GM18520 (cell line): ENCODE data around the gene TLK1.
"Not testable (repeated sequence)": the region's sequence is repeated elsewhere in the genome, so short reads cannot be mapped to it uniquely, and the experiment has no call there.

Experiments used
- ATAC-seq: cut with Tn5 transposase; IDR thresholded peaks from one replicate; pipeline ENCODE4 v1.9.1; 2021; ENCODE audit not compliant: unreplicated experiment

The TLK1 gene

GRCh38 chr2:171086352-171087290 is 74.1 kb downstream of the TLK1 start:
- no peak for ATAC-seq

- no peak for ATAC-seq
Observed at GRCh38 chr2:171084128-171084527, 76.6 kb downstream of the TLK1 start.

GRCh38 chr2:171083451-171083850 is 77.2 kb downstream of the TLK1 start:
- no peak for ATAC-seq

DNA sequence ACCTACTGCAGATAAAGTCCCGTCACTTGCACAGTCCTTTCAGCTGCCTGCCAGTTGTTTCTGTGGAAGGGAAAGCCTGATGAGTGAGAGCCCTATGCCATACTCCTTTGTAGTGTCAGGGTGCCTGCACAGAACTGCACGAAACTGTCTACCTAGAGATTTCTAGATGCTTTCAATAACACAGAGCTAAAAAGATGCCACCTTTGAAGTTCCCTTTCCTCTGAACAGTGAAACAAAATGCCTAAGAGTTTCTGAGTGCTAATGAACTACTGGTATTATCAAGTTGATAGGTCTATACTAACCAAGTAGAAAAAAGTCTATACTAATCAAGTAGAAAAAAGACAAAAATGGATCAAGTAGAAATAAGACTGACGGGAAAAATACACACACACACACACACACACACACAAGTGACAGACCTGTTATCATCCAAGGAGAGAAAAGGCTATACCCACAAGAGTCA is 79.0 kb downstream of the TLK1 start:
- ATAC-seq, result no peak

DNA sequence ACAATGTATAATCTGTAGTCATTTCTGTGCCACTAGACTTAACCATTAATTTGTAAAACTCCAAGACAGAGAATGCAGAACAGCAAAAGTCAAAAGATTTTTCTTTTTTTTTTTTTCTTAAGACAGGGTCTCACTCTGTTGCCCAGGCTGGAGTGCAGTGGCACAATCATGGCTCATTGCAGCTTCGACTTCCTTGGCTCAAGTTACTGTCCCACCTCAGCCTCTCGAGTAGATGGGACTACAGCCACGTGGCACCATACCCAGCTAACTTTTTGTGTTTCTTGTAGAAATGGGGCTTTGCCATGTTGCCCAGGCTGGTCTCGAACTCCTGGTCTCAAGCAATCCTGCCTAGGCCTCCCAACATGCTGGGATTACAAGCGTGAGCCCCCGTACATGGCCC is 80.1 kb downstream of the TLK1 start:
- no peak for ATAC-seq

GRCh38 chr2:171076422-171076821 is 84.3 kb downstream of the TLK1 start:
- not testable (repeated sequence) for ATAC-seq

DNA sequence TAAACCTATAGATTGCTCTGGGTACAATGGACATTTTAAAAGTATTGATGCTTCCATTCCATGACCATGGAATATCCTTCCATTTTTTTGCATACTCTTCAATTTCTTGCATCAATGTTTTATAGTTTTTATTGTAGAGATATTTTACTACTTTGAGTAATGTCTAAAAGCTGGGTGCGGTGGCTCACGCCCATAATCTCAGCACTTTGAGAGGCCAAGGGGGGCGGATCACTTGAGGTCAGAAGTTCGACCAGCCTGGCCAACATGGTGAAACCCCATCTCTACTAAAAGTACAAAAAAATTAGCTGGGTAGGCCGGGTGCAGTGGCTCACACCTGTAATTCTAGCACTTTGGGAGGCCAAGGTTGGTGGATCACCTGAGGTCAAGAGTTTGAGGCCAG is 88.5 kb downstream of the TLK1 start:
- ATAC-seq, result no peak

GRCh38 chr2:171069286-171069956 is 91.3 kb downstream of the TLK1 start:
- ATAC-seq, result no peak

DNA sequence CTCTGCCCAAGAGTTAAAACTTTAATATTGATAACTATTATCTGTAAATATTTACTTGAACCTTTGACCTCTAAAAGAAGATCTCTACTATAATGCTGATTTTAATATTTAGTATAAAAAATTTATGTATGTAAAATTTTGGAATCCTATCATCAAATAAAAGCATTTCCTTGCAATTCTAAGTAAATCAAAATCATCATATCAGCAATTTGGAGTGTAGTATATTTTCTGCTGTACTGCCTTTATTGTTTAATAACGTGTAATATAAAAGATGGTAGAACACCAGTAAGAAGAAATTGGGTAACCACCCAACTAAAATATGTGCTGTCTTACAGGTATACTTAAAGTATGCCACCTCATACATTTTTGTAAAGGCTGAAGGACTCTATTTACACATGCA is 94.6 kb downstream of the TLK1 start:
- ATAC-seq, result no peak

GRCh38 chr2:171057575-171057974 is 103.1 kb downstream of the TLK1 start:
- no peak for ATAC-seq

- no peak for ATAC-seq
Observed at GRCh38 chr2:171056307-171056706, 104.4 kb downstream of the TLK1 start.

- no peak for ATAC-seq
Observed at GRCh38 chr2:171049691-171050090, 111.0 kb downstream of the TLK1 start.

GRCh38 chr2:171046048-171046560 is 114.6 kb downstream of the TLK1 start:
- no peak for ATAC-seq

DNA sequence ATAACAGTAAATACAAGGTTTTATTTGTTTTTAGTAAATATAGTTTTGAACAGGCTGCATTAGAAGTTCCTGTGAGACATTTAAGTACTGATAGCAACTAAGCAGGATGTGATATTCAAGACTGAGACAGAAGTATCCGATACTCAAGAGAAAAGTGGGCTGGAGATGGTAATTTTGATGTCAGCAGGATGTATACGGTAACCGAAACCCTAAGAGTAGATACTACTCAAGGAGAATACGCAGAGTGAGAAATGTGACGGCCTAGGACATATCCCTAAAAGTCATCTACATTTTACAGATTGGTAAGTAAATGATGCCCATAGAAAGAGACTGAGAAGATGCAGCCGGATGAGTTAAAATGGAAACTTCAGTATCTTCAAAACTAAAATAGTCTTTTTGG is 116.3 kb downstream of the TLK1 start:
- no peak for ATAC-seq

DNA sequence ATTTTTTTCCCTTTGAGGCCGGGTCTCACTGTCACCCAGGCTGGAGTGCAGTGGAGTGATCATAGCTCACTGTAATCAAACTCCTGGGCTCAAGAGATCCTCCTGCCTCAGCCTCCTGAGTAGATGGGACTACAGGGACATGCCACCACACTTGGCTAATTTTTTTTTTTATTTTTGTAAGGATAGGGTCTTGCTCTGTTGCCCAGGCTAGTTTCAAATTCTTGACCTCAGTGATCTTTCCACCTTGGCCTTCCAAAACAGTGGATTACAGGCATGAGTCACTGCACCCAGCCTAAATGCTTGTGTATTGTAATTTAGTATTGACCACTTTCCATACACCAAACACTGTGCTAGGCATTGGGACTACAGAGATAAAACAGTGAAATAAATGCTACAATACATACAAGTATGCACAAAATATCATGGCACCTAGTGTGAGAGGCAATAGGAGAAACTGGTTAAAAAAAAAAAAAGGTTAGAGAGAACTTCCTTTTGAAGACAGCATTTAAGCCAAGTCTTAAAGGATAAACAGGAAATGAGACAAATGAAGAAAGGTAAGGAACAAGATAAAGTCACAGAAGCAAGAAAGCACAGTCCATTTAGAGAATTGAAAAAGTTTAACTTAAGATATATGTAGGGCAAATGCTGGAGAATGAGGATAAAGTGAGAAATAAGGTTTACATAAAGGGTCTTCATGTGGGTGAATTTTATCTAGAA is 118.3 kb downstream of the TLK1 start:
- no peak for ATAC-seq

- no peak for ATAC-seq
Observed at GRCh38 chr2:171036532-171036931, 124.2 kb downstream of the TLK1 start.

DNA sequence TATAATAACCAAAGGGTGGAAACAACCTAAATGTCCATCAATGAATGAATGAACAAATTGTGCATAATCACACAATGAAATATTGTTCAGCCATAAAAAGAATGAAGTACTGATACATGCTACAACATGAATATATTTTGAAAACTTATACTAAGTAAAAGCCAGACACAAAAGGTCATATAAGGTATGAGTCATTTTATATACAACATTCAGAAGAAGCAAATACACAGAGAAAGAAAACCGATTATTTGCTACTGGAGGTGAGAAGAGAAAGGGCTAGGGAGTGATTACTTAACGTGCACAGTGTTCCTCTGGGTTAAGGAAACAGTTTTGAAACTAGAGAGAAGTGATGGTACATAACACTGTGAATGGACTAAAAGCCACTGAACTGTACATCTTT is 126.4 kb downstream of the TLK1 start:
- ATAC-seq, result no peak

DNA sequence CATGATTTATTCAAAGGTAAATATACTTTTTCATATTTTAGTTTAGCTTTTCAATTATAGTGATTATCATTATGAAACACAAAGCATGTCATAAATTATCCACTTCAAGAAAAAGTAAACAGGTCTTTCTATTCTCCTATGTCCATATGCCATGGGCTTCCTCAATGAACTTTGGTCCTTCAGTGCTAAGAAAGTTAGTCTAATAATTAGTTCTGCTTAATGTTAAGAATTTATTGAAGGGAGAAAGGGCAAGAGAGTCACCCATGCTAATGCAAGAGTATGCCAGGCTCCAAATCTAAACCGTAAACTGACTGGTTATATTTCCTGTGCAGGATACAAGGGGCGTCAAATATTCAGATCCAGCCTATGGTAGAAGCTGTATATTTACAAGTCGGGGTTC is 135.5 kb downstream of the TLK1 start:
- ATAC-seq, result no peak

GRCh38 chr2:171018522-171018921 is 142.2 kb downstream of the TLK1 start:
- peak; percentile 63 for ATAC-seq

DNA sequence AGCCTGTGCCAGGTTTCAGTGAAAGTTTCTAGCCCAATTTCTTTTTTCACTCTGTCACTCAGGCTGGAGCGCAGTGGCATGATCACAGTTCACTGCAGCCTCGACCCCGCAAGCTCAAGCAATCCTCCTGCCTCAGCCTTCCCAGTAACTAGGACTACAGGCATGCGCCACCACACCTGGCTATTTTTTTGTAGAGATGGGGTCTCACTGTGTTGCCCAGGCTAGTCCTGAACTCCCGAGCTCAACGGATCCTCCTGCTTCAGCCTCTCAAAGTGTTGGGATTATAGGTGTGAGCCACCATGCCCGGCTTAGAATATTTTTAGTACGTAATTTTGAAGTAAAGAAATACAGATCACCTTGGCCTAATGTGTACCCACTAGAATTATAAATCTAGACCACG is 144.6 kb downstream of the TLK1 start:
- no peak for ATAC-seq

GRCh38 chr2:171013851-171014250 is 146.8 kb downstream of the TLK1 start:
- ATAC-seq, result no peak
